HepG2 (cell line): ENCODE measurements around the gene GNA15. TPM values are rescaled to one million over a fixed set of nuclear protein-coding genes. Genes with fewer than 3 reads are reported as not detected.

Source experiments
- ATAC-seq: fragments of 200-7000 bp; cut with Tn5 transposase; 3 replicates; pipeline ENCODE4 v1.9.1; 2020; ENCODE audit warnings: mild to moderate bottlenecking, moderate library complexity
- BruUV-seq: library from RNA; stranded (reverse); fragments of 400-500 nt; replicated peaks from 2 replicates; lab custom pipeline; 2021; lab: Mats Ljungman, UMichigan
- CTCF ChIA-PET: fragments of 300-600 bp; formaldehyde crosslinking; extraction: SDS; loops from one replicate; lab custom pipeline; 2021; ENCODE audit warnings: low total read pairs, inconsistent platforms, low intra/inter-chr PET ratio; lab: Yijun Ruan, JAX
- POLR2A ChIA-PET: fragments of 350-600 bp; sonication (Branson Sonifier 250); formaldehyde crosslinking; loops from one replicate; lab custom pipeline; 2020; ENCODE audit warnings: antibody characterized with exemption, inconsistent platforms; lab: Yijun Ruan, JAX
- DNase-seq: peaks from one replicate; pipeline ENCODE4 v3.0.0-alpha.2; 2015; ENCODE audit warnings: low spot score
- FAIRE-seq: peaks from 3 replicates; lab custom pipeline; 2011; peaks lifted over from hg19 to GRCh38; lab: Jason Lieb, UNC
- H2AFZ ChIP-seq: one replicate; pipeline ENCODE4 v1.6.1; 2011; ENCODE audit warnings: low read length, inconsistent platforms
- H3K27ac ChIP-seq: fragments of 300-600 bp; 3 replicates; pipeline ENCODE4 v1.8.0; 2011; ENCODE audit warnings: mixed run types, mild to moderate bottlenecking, mixed read lengths, low read length, inconsistent platforms; ENCODE audit not compliant: insufficient read depth; ENCODE audit errors: extremely low read length
- H3K27me3 ChIP-seq, 2 experiments: fragments of 200-600 bp in 1 of 2; 2 replicates in 1 of 2; 3 replicates in 1 of 2; pipeline versions ENCODE4 v1.6.0 to v1.8.0; 2011; ENCODE audit warnings: low read length in 2 of 2, mild to moderate bottlenecking in 2 of 2, moderate library complexity in 2 of 2, inconsistent platforms in 1 of 2; ENCODE audit not compliant: insufficient read depth in 2 of 2, control insufficient read depth in 1 of 2
- H3K36me3 ChIP-seq, 2 experiments: fragments of 200-600 bp in 1 of 2; replicated peaks in 1 of 2; 2 replicates in 1 of 2; 3 replicates in 1 of 2; pipeline versions ENCODE4 v1.5.1 to v1.8.0; 2011; ENCODE audit warnings: low read length in 2 of 2, inconsistent platforms in 1 of 2; ENCODE audit not compliant: insufficient read depth in 2 of 2, control insufficient read depth in 1 of 2
- H3K4me1 ChIP-seq: 2 replicates; pipeline ENCODE4 v1.5.1; 2012; ENCODE audit warnings: low read length, inconsistent platforms; ENCODE audit not compliant: insufficient read depth
- H3K4me2 ChIP-seq: 2 replicates; pipeline ENCODE4 v1.6.0; 2011; ENCODE audit warnings: low read depth, low read length, inconsistent platforms
- H3K4me3 ChIP-seq, 3 experiments: fragments of 200-600 bp in 1 of 3; sonication (generic), shearing (Covaris generic) in 1 of 3; replicated peaks in 1 of 3; 2 replicates each; pipeline ENCODE4 v1.5.1; 2011 to 2016; ENCODE audit warnings: low read length in 3 of 3, inconsistent platforms in 2 of 3, low read depth in 2 of 3, mild to moderate bottlenecking in 2 of 3, control low read depth in 1 of 3, mixed read lengths in 1 of 3; ENCODE audit not compliant: insufficient read depth in 1 of 3
- H3K79me2 ChIP-seq: one replicate; pipeline ENCODE4 v1.6.1; 2011; ENCODE audit warnings: low read length, inconsistent platforms; ENCODE audit not compliant: insufficient read depth
- H3K9ac ChIP-seq: 2 replicates; pipeline ENCODE4 v1.6.0; 2011; ENCODE audit warnings: mild to moderate bottlenecking, low read depth, low read length, inconsistent platforms; ENCODE audit not compliant: insufficient read depth
- H3K9me3 ChIP-seq: 2 replicates; pipeline ENCODE4 v1.5.1; 2012; ENCODE audit warnings: mild to moderate bottlenecking, low read length
- H4K20me1 ChIP-seq: 2 replicates; pipeline ENCODE4 v1.6.0; 2011; ENCODE audit warnings: inconsistent platforms, mild to moderate bottlenecking, low read length, moderate library complexity; ENCODE audit not compliant: insufficient read depth
- HNRNPLL ChIP-seq: fragments of 200-400 bp; formaldehyde crosslinking; IDR thresholded peaks from 2 replicates; pipeline ENCODE4 v1.6.1; 2017; ENCODE audit warnings: mild to moderate bottlenecking, low read depth, low read length; ENCODE audit not compliant: poor library complexity, severe bottlenecking
- ISX ChIP-seq: sonication (generic); formaldehyde crosslinking; conservative IDR thresholded peaks from 2 replicates; pipeline ENCODE4 v1.5.0; 2020; ENCODE audit warnings: missing genetic modification reagents
- POGZ ChIP-seq: sonication (generic); formaldehyde crosslinking; IDR thresholded peaks from 2 replicates; pipeline ENCODE4 v1.4.0; 2020; ENCODE audit warnings: mild to moderate bottlenecking, missing genetic modification reagents
- PPARG ChIP-seq: conservative IDR thresholded peaks from 2 replicates; pipeline ENCODE4 v1.6.1; 2016; ENCODE audit warnings: missing biosample characterization, missing genetic modification reagents
- RBM39 ChIP-seq: fragments of 200-400 bp; formaldehyde crosslinking; IDR thresholded peaks from one replicate; pipeline ENCODE4 v1.6.1; 2018; ENCODE audit warnings: antibody characterized with exemption, mild to moderate bottlenecking, low read depth, low read length; ENCODE audit not compliant: poor library complexity, severe bottlenecking
- SMARCC2 ChIP-seq: fragments of 450-650 bp; IDR thresholded peaks from 2 replicates; pipeline ENCODE4 v1.6.1; 2017; ENCODE audit warnings: antibody characterized with exemption, mild to moderate bottlenecking
- ZNF205 ChIP-seq: IDR thresholded peaks from 2 replicates; pipeline ENCODE4 v1.6.1; 2018; ENCODE audit warnings: missing biosample characterization, missing genetic modification reagents
- ZNF3 ChIP-seq: IDR thresholded peaks from 2 replicates; pipeline ENCODE4 v1.7.0; 2017; ENCODE audit warnings: inconsistent platforms
- ZNF383 ChIP-seq: sonication (generic); formaldehyde crosslinking; IDR thresholded peaks from 2 replicates; pipeline ENCODE4 v1.4.0; 2020; ENCODE audit warnings: missing genetic modification reagents, mild to moderate bottlenecking, borderline replicate concordance
- ZNF550 ChIP-seq: sonication (generic); formaldehyde crosslinking; IDR thresholded peaks from 2 replicates; pipeline ENCODE4 v1.4.0; 2020; ENCODE audit warnings: mild to moderate bottlenecking, missing genetic modification reagents, borderline replicate concordance
- ZNF883 ChIP-seq: sonication (generic); formaldehyde crosslinking; IDR thresholded peaks from 2 replicates; pipeline ENCODE4 v1.5.1; 2020; ENCODE audit warnings: mild to moderate bottlenecking, missing genetic modification reagents; ENCODE audit errors: not compliant biosample characterization
- WGBS: methylation state at CpG from one replicate; pipeline ENCODE4 v1.1.6; 2017; ENCODE audit warnings: low lambda C conversion rate; 5-methylcytosine and 5-hydroxymethylcytosine counted together
- in situ Hi-C: cut with HindIII; loops from 2 replicates; pipeline ENCODE4 v1.10.0; 2017; ENCODE audit warnings: low pct_unique_long_range_greater_than_20kb; ENCODE audit not compliant: extremely low pct_ligation_motif_present
- intact Hi-C: fragments of 100-400 bp; cut with micrococcal nuclease; formaldehyde crosslinking; loops from one replicate; pipeline ENCODE4 v1.10.0; 2022; ENCODE audit not compliant: unreplicated experiment
- polyA plus RNA-seq, 8 experiments: library from polyadenylated mRNA; depleted of rRNA in 3 of 8; stranded (reverse) in 7 of 8; unstranded in 1 of 8; fragments of >200 nt; fragmentation: Illumina TruSeq in 4 of 8; extraction: Trizol in 4 of 8; gene quantifications; 2 replicates each; pipeline versions ENCODE4 v1.2.1 to v1.2.3, GENCODE V29; 2011 to 2016; ENCODE audit warnings: low read depth in 4 of 8, missing spikeins in 1 of 8, mixed read lengths in 1 of 8; ENCODE audit not compliant: insufficient read depth in 1 of 8
- total RNA-seq, 5 experiments: library from RNA; depleted of rRNA; stranded (reverse); fragments of >200 nt; fragmentation: Illumina TruSeq; extraction: Trizol; gene quantifications; 2 replicates each; pipeline ENCODE4 v1.2.3, GENCODE V29; 2016; ENCODE audit warnings: low read depth in 1 of 5
- TF ChIP-seq, protein P1 (sequence below): sonication (generic); formaldehyde crosslinking; conservative IDR thresholded peaks from 2 replicates; pipeline ENCODE4 v1.5.0; 2020; ENCODE audit warnings: missing genetic modification reagents
- TF ChIP-seq, protein P2 (sequence below): sonication (generic); formaldehyde crosslinking; IDR thresholded peaks from 2 replicates; pipeline ENCODE4 v1.8.1; 2022; ENCODE audit warnings: mild to moderate bottlenecking, missing genetic modification reagents
- TF ChIP-seq, protein P3 (sequence below): sonication (generic); formaldehyde crosslinking; IDR thresholded peaks from 2 replicates; pipeline ENCODE4 v1.9.0; 2021; ENCODE audit warnings: mild to moderate bottlenecking, missing genetic modification reagents

GNA15 gene
- total and polyA plus RNA-seq, 2 of the 13 experiments (the other 11 are each of a cell fraction or from before 2014, with no cell fraction given), result not detected

DNA sequence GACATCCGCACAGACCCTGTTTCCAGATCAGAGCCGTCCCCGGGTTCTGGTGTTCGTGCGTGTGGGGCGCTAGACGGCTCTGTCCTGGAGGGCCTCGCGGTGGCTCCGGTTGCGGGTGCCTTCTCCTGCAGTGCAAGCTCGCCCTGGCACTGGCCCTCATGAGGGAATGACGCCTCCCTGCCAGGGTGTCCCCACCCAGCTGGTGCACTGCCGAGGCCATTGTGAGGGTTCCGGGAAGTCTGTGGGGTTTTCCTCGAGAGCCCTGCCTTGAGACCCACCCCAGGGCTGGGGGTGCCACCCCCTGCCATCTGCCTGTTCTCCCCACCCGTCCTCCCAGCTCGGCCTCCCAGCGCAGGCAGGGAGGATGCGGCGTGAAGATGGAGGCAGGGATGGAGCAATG is 19.2 kb upstream of the GNA15 start:
- CTCF ChIA-PET, result no interaction called here
- TF ChIP-seq POGZ (CRISPR knock-in tag) (no peak), PPARG (no peak), RBM39 (no peak), ZNF550 (no peak), SMARCC2 (no peak), ZNF883 (CRISPR knock-in tag) (no peak), HNRNPLL (no peak), ZNF3 (CRISPR knock-in tag) (no peak), ZNF383 (CRISPR knock-in tag) (no peak), ZNF205 (CRISPR knock-in tag) (no peak), ISX (no peak)
- TF ChIP-seq, protein P1, sequence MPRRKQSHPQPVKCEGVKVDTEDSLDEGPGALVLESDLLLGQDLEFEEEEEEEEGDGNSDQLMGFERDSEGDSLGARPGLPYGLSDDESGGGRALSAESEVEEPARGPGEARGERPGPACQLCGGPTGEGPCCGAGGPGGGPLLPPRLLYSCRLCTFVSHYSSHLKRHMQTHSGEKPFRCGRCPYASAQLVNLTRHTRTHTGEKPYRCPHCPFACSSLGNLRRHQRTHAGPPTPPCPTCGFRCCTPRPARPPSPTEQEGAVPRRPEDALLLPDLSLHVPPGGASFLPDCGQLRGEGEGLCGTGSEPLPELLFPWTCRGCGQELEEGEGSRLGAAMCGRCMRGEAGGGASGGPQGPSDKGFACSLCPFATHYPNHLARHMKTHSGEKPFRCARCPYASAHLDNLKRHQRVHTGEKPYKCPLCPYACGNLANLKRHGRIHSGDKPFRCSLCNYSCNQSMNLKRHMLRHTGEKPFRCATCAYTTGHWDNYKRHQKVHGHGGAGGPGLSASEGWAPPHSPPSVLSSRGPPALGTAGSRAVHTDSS, result no peak
- TF ChIP-seq, protein P2, sequence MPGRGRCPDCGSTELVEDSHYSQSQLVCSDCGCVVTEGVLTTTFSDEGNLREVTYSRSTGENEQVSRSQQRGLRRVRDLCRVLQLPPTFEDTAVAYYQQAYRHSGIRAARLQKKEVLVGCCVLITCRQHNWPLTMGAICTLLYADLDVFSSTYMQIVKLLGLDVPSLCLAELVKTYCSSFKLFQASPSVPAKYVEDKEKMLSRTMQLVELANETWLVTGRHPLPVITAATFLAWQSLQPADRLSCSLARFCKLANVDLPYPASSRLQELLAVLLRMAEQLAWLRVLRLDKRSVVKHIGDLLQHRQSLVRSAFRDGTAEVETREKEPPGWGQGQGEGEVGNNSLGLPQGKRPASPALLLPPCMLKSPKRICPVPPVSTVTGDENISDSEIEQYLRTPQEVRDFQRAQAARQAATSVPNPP (CRISPR knock-in tag), result no peak
- TF ChIP-seq, protein P3, sequence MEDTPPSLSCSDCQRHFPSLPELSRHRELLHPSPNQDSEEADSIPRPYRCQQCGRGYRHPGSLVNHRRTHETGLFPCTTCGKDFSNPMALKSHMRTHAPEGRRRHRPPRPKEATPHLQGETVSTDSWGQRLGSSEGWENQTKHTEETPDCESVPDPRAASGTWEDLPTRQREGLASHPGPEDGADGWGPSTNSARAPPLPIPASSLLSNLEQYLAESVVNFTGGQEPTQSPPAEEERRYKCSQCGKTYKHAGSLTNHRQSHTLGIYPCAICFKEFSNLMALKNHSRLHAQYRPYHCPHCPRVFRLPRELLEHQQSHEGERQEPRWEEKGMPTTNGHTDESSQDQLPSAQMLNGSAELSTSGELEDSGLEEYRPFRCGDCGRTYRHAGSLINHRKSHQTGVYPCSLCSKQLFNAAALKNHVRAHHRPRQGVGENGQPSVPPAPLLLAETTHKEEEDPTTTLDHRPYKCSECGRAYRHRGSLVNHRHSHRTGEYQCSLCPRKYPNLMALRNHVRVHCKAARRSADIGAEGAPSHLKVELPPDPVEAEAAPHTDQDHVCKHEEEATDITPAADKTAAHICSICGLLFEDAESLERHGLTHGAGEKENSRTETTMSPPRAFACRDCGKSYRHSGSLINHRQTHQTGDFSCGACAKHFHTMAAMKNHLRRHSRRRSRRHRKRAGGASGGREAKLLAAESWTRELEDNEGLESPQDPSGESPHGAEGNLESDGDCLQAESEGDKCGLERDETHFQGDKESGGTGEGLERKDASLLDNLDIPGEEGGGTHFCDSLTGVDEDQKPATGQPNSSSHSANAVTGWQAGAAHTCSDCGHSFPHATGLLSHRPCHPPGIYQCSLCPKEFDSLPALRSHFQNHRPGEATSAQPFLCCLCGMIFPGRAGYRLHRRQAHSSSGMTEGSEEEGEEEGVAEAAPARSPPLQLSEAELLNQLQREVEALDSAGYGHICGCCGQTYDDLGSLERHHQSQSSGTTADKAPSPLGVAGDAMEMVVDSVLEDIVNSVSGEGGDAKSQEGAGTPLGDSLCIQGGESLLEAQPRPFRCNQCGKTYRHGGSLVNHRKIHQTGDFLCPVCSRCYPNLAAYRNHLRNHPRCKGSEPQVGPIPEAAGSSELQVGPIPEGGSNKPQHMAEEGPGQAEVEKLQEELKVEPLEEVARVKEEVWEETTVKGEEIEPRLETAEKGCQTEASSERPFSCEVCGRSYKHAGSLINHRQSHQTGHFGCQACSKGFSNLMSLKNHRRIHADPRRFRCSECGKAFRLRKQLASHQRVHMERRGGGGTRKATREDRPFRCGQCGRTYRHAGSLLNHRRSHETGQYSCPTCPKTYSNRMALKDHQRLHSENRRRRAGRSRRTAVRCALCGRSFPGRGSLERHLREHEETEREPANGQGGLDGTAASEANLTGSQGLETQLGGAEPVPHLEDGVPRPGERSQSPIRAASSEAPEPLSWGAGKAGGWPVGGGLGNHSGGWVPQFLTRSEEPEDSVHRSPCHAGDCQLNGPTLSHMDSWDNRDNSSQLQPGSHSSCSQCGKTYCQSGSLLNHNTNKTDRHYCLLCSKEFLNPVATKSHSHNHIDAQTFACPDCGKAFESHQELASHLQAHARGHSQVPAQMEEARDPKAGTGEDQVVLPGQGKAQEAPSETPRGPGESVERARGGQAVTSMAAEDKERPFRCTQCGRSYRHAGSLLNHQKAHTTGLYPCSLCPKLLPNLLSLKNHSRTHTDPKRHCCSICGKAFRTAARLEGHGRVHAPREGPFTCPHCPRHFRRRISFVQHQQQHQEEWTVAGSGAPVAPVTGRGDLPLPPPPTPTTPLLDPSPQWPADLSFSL (CRISPR knock-in tag), result no peak

More for the DNA sequence above, 19.2 kb upstream of the GNA15 start:
- Histone ChIP-seq H3K9me3 (no peaks in the 10 kb centered on the region), H3K4me3 (no peak overlapping the region), H3K9ac (no peak overlapping the region), H3K79me2 (peaks cover 5% of the 10 kb centered on the region), H3K4me1 (no peaks in the 10 kb centered on the region), H3K27me3 (no peaks in the 10 kb centered on the region), H3K36me3 (peaks cover 7 to 14% of the 10 kb centered on the region in 2 experiments; a peak in 2 of 5 replicates), H3K27ac (no peak overlapping the region), H4K20me1 (peaks cover 4% of the 10 kb centered on the region; the same call in 1 of the 2 replicates), H3K4me2 (no peak overlapping the region), H2AFZ (no peak overlapping the region)
- BruUV-seq, result no TSS peak
- intact Hi-C loops, result no loop called here
- POLR2A ChIA-PET, result no interaction called here
- 96% methylated on average over 13 of the region's 21 CpGs for WGBS
- ATAC-seq, result no peak
- in situ Hi-C loops, result no loop called here
- no peak for DNase-seq
- no peak for FAIRE-seq
